Smooth muscle cell (in vitro differentiated cells): Measurements from ENCODE around the gene FBLN7. TPM values are rescaled to one million over a fixed set of nuclear protein-coding genes. Genes with fewer than 3 reads are reported as not detected.

Experiments
- DNase-seq: peaks from one replicate; lab custom pipeline; 2025; ENCODE audit not compliant: unreplicated experiment; lab: John Stamatoyannopoulos, UW
- H2AFZ ChIP-seq: fragments of 200-600 bp; sonication (generic); 2 replicates; pipeline ENCODE4 v1.6.0; 2016; ENCODE audit warnings: antibody characterized with exemption, low read depth, mild to moderate bottlenecking
- H3F3A ChIP-seq: fragments of 200-600 bp; sonication (generic); 2 replicates; pipeline ENCODE4 v1.6.0; 2017; ENCODE audit warnings: antibody characterized with exemption, low read depth
- H3K27ac ChIP-seq: fragments of 200-600 bp; sonication (generic); 2 replicates; pipeline ENCODE4 v1.5.1; 2016; ENCODE audit warnings: low read depth, mild to moderate bottlenecking
- H3K27me3 ChIP-seq: fragments of 200-600 bp; sonication (generic); 2 replicates; pipeline ENCODE4 v1.6.1; 2016; ENCODE audit warnings: low read depth, mild to moderate bottlenecking
- H3K36me3 ChIP-seq: fragments of 200-600 bp; sonication (generic); 2 replicates; pipeline ENCODE4 v1.5.1; 2016; ENCODE audit warnings: low read depth
- H3K4me1 ChIP-seq: fragments of 200-600 bp; sonication (generic); 2 replicates; pipeline ENCODE4 v1.5.1; 2016; ENCODE audit warnings: low read depth
- H3K4me2 ChIP-seq: fragments of 200-600 bp; sonication (generic); 2 replicates; pipeline ENCODE4 v1.6.0; 2016; ENCODE audit warnings: mild to moderate bottlenecking
- H3K4me3 ChIP-seq: fragments of 200-600 bp; sonication (generic); 2 replicates; pipeline ENCODE4 v1.5.1; 2016; ENCODE audit warnings: mild to moderate bottlenecking
- H3K79me2 ChIP-seq: fragments of 200-600 bp; sonication (generic); 2 replicates; pipeline ENCODE4 v1.6.0; 2016; ENCODE audit warnings: low read depth, mild to moderate bottlenecking
- H3K9ac ChIP-seq: fragments of 200-600 bp; sonication (generic); 2 replicates; pipeline ENCODE4 v1.6.0; 2016; ENCODE audit warnings: low read depth
- H3K9me3 ChIP-seq: fragments of 200-600 bp; sonication (generic); replicated peaks from 2 replicates; pipeline ENCODE4 v1.5.1; 2016; ENCODE audit warnings: low read depth
- H4K20me1 ChIP-seq: fragments of 200-600 bp; sonication (generic); 2 replicates; pipeline ENCODE4 v1.6.0; 2016; ENCODE audit warnings: low read depth
- WGBS: methylation state at CpG from one replicate; pipeline ENCODE4 v1.1.7; 2016; ENCODE audit warnings: low lambda C conversion rate; 5-methylcytosine and 5-hydroxymethylcytosine counted together
- polyA plus RNA-seq: library from polyadenylated mRNA; unstranded; fragments of >200 nt; fragmentation: Nextera tagmentation; extraction: Ambion mirVana; gene quantifications from 2 replicates; pipeline ENCODE4 v1.2.1, GENCODE V29; 2016
- total RNA-seq: library from RNA; depleted of rRNA; stranded (reverse); fragments of >200 nt; gene quantifications from 2 replicates; pipeline ENCODE4 v1.2.3, GENCODE V29; 2014
- TF ChIP-seq, protein P1 (sequence below): fragments of 200-600 bp; sonication (generic); IDR thresholded peaks from 2 replicates; pipeline ENCODE4 v1.5.1; 2017; ENCODE audit warnings: borderline replicate concordance, mild to moderate bottlenecking, antibody characterized with exemption; ENCODE audit not compliant: insufficient read depth, poor library complexity, severe bottlenecking

Gene FBLN7
- total and polyA plus RNA-seq, 2 experiments from 2014 or later, result 1.1 to 2.7 TPM

DNA sequence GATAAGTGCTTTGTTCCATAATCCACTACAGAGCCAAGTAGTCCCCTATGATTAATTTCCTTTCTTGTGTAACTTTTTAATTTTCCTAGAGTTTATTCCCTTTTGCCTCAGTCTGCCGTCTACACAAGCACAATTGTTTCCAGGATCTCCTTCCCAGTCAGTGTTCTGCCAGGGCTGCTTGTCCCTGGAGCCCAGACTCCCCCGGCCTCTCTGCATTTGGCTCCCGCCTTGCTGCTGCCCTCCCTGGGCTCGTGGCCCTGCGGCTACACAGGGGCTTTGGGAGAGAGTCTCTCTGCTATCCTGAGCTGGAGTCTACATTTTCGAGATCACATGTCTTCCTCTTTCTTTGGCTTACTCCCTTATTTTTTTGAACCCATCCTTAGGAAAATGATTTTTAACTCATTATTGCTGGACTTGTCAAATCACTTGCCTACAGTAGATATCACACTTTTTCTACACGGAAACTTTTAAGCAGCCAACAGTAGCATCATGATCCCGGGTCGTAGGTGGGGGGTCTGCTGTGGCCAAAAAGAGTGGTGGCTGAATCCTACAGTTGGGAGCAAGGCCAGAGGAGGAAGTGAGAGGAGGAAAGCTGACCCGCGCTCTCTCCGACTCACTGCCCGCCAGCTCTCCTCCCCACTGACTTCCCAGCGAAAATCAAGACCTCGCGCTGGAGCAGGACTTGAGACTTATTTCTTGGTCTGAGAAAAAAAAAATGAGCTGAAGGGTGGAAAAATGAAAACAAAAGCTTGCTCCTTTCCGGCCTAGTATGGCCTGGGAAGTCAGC is 9.4 kb downstream of the FBLN7 start:
- Histone ChIP-seq H3K9me3 (no peaks in the 10 kb centered on the region), H4K20me1 (no peaks in the 10 kb centered on the region), H3K36me3 (no peaks in the 10 kb centered on the region), H3K27me3 (no peaks in the 10 kb centered on the region), H3K4me1 (no peaks in the 10 kb centered on the region), H3F3A (no peaks in the 10 kb centered on the region), H3K9ac (no peak overlapping the region), H3K27ac (no peak overlapping the region), H3K79me2 (no peaks in the 10 kb centered on the region), H3K4me3 (no peak overlapping the region), H2AFZ (no peak overlapping the region), H3K4me2 (no peak overlapping the region)
- 91% methylated on average over 17 of the region's 17 CpGs for WGBS
- DNase-seq, result no peak
- TF ChIP-seq, protein P1, sequence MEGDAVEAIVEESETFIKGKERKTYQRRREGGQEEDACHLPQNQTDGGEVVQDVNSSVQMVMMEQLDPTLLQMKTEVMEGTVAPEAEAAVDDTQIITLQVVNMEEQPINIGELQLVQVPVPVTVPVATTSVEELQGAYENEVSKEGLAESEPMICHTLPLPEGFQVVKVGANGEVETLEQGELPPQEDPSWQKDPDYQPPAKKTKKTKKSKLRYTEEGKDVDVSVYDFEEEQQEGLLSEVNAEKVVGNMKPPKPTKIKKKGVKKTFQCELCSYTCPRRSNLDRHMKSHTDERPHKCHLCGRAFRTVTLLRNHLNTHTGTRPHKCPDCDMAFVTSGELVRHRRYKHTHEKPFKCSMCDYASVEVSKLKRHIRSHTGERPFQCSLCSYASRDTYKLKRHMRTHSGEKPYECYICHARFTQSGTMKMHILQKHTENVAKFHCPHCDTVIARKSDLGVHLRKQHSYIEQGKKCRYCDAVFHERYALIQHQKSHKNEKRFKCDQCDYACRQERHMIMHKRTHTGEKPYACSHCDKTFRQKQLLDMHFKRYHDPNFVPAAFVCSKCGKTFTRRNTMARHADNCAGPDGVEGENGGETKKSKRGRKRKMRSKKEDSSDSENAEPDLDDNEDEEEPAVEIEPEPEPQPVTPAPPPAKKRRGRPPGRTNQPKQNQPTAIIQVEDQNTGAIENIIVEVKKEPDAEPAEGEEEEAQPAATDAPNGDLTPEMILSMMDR, result no peak

DNA sequence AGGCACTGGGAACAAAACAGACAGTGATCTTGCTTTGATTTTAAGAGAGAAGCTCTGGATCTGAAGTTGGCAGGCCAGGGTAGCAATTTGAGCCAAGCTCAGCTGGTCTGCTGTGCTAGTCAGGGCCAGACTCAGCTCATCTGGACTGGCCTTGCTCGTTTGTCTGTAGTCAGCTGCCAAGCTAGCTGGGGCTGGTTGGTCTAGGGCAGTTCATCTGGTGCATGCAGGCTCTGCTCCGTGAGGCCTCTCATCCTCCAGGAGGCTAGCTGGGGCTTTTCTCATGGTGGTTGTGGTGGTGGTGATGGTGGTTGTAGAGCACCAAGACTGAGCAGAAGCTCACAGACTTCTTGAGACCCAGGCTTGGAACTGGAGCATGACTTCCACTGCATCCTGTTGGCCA is 10.3 kb downstream of the FBLN7 start:
- H3K4me2 ChIP-seq, result no peak overlapping the region
- H3F3A ChIP-seq, result no peaks in the 10 kb centered on the region
- no peaks in the 10 kb centered on the region for H3K4me1 ChIP-seq
- WGBS, result 92% methylated on average over 2 of the region's 2 CpGs
- H3K9ac ChIP-seq, result no peak overlapping the region
- TF ChIP-seq, protein P1, result no peak
- H2AFZ ChIP-seq, result no peak overlapping the region
- no peaks in the 10 kb centered on the region for H3K79me2 ChIP-seq
- H3K27me3 ChIP-seq, result no peaks in the 10 kb centered on the region
- no peak for DNase-seq
- no peak overlapping the region for H3K27ac ChIP-seq
- H3K9me3 ChIP-seq, result no peaks in the 10 kb centered on the region
- no peaks in the 10 kb centered on the region for H4K20me1 ChIP-seq
- no peaks in the 10 kb centered on the region for H3K36me3 ChIP-seq
- H3K4me3 ChIP-seq, result no peak overlapping the region

DNA sequence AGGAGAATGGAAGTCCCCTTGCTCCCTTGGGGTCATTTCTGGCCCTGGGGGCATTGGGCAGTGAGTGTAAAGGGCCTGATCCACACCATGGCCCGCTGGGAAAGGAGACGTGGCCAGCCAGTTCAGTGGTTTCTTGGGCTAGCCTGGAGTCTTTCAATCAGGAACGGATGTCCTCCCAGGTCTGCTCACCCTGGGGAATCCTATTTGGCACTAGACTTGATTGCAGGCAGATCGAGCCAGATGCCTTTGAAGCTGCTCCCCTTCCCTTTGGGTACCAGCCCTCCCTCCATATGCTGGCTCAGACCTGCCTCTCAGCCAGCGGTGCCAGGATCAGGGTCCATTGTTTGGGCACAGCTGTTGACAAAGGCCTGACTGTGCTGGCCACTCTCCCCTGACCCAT is 11.0 kb downstream of the FBLN7 start:
- Histone ChIP-seq H3K4me2 (no peak overlapping the region), H3K79me2 (no peaks in the 10 kb centered on the region), H3F3A (no peaks in the 10 kb centered on the region), H3K4me3 (no peak overlapping the region), H4K20me1 (no peaks in the 10 kb centered on the region), H3K9ac (no peak overlapping the region), H3K27me3 (no peaks in the 10 kb centered on the region), H3K9me3 (no peaks in the 10 kb centered on the region), H2AFZ (no peak overlapping the region), H3K36me3 (no peaks in the 10 kb centered on the region), H3K27ac (no peak overlapping the region), H3K4me1 (no peaks in the 10 kb centered on the region)
- no peak for DNase-seq
- 94% methylated on average over 5 of the region's 5 CpGs for WGBS
- TF ChIP-seq, protein P1, result no peak
